ENCODE measurements around the gene COL25A1. TPM values are rescaled to one million over a fixed set of nuclear protein-coding genes. Genes with fewer than 3 reads are reported as not detected.

The COL25A1 gene
- total and polyA plus RNA-seq, 2 donors (not counting 3 experiments of a cell fraction or from before 2014, with no cell fraction given): 0.21 to 3.5 TPM

DNA sequence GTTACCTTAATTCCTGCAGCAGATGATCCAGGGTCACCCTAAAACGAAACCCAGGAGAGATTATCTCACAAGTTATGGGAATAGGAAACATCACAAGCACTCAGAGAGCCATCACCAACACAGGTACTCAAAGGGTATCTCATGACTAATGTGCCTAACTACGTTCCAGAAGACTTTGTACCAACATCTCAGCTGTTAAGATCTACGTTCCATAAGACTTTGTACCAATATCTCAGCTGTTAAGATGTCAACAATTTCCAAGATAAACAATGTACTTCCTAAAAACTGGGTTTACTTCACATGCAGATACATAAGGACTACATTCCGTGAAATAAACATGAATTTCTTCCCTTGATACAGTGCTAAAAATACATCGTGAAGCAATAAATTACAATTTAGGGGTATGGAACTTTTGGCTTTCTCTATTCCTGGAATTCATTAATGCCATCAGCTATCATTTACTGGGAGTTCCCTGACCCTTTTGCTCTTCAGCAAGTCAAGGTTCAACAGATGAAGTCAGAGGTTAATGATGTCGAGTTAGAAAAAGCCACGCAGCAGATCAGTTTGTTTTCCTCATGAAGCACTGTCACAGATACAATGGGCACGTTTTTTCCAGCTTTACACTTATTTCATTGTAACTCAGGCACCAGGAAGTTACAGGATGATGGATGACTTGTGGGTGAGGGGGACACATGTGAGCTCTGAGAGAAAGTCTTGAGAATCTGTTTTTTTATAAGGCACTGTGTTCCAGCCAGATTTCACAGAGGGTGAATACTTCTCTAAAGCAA lies 412.6 kb downstream of the COL25A1 start:
- Histone ChIP-seq H3K27ac (ENCODE audit: insufficient read depth, low read depth, low read length) (no peak overlapping the region), H3K9me1 (replicated peaks; ENCODE audit: control insufficient read depth, extremely low read depth, insufficient read depth, low read length) (no peaks in the 10 kb centered on the region), H3K4me2 (ENCODE audit: insufficient read depth, low read length) (no peak overlapping the region), H3K79me2 (ENCODE audit: control insufficient read depth, insufficient read depth, low read length) (no peaks in the 10 kb centered on the region), H4K20me1 (replicated peaks; ENCODE audit: control insufficient read depth, extremely low read depth, insufficient read depth, low read length) (no peaks in the 10 kb centered on the region), H3K9me3 (replicated peaks; ENCODE audit: control insufficient read depth, insufficient read depth, low read length) (no peaks in the 10 kb centered on the region), H3K4me3 (replicated peaks in 1 of 3; ENCODE audit: insufficient read depth in 1 of 3, low read depth in 1 of 3, low read length in 3 of 3) (no peak overlapping the region), H3K4me1 (ENCODE audit: control insufficient read depth, extremely low read depth, insufficient read depth, low read length) (peaks cover 8% of the 10 kb centered on the region), H2AFZ (ENCODE audit: low read depth, low read length) (no peak overlapping the region), H3K36me3 (ENCODE audit: control insufficient read depth in 2 of 2, extremely low read depth in 1 of 2, insufficient read depth in 2 of 2, low read length in 2 of 2) (no peaks in the 10 kb centered on the region), H3K9ac (replicated peaks; ENCODE audit: extremely low read depth, insufficient read depth, low read length) (no peak overlapping the region), H3K27me3 (ENCODE audit: control insufficient read depth in 2 of 2, insufficient read depth in 2 of 2, low read length in 2 of 2) (no peaks in the 10 kb centered on the region)
- TF ChIP-seq, protein P1, sequence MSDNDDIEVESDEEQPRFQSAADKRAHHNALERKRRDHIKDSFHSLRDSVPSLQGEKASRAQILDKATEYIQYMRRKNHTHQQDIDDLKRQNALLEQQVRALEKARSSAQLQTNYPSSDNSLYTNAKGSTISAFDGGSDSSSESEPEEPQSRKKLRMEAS (IDR thresholded peaks at IDR 0.05; ENCODE audit: insufficient read depth, insufficient read length): no peak
- TF ChIP-seq POLR2A (IDR thresholded peaks at IDR 0.05; ENCODE audit: low read depth, low read length) (no peak), GATA2 (IDR thresholded peaks at IDR 0.05; ENCODE audit: insufficient read depth, insufficient read length, low read depth, low read length) (no peak)
- no peak for FAIRE-seq
- intact Hi-C loops (cut with micrococcal nuclease): loop anchor here (1.0 kb wide), 1 partner anchor 9 kb away; no protein-coding TSS in a partner anchor
- POLR2A ChIA-PET: no interaction called here
- dilution Hi-C loops (cut with MboI; ENCODE audit: extremely low pct_ligation_motif_present, low sequenced_read_pairs): no loop called here
- BruUV-seq (replicated peaks): TSS peak; percentile 21
- DNase-seq (ENCODE audit: low read depth, low spot score): peak; percentile 53
- CTCF ChIA-PET: interaction anchor here (0.6 to 1.7 kb wide), 6 partner anchors 9 to 1408 kb away, joined by 3 to 7 read pairs (median 4); no protein-coding TSS in a partner anchor

DNA sequence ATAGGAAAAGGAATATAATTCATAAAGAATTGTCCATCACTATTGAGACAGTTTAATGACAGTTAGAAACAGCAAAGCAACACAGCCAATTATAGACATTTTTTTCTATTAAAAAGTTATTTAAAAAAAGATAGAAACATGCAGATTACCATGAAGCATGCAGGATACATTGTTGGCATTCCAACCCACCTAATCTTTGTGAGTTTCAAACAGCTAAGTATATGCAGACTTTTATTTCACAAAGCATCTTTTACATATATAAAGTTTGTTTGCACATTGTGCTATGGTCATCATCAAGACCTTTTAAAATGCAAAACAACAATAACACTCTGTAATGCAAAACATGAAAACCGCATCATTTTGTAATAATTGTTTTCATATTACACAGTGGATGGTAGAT lies 413.7 kb downstream of the COL25A1 start:
- intact Hi-C loops (cut with micrococcal nuclease): no loop called here
- Histone ChIP-seq H4K20me1 (replicated peaks; ENCODE audit: control insufficient read depth, extremely low read depth, insufficient read depth, low read length) (no peaks in the 10 kb centered on the region), H3K36me3 (ENCODE audit: control insufficient read depth in 2 of 2, extremely low read depth in 1 of 2, insufficient read depth in 2 of 2, low read length in 2 of 2) (no peaks in the 10 kb centered on the region), H3K4me3 (replicated peaks in 1 of 3; ENCODE audit: insufficient read depth in 1 of 3, low read depth in 1 of 3, low read length in 3 of 3) (no peak overlapping the region), H3K27ac (ENCODE audit: insufficient read depth, low read depth, low read length) (no peak overlapping the region), H3K79me2 (ENCODE audit: control insufficient read depth, insufficient read depth, low read length) (no peaks in the 10 kb centered on the region), H3K9ac (replicated peaks; ENCODE audit: extremely low read depth, insufficient read depth, low read length) (no peak overlapping the region), H3K4me2 (ENCODE audit: insufficient read depth, low read length) (no peak overlapping the region), H3K4me1 (ENCODE audit: control insufficient read depth, extremely low read depth, insufficient read depth, low read length) (peaks cover 13% of the 10 kb centered on the region), H3K27me3 (ENCODE audit: control insufficient read depth in 2 of 2, insufficient read depth in 2 of 2, low read length in 2 of 2) (no peaks in the 10 kb centered on the region), H2AFZ (ENCODE audit: low read depth, low read length) (no peak overlapping the region), H3K9me3 (replicated peaks; ENCODE audit: control insufficient read depth, insufficient read depth, low read length) (no peaks in the 10 kb centered on the region), H3K9me1 (replicated peaks; ENCODE audit: control insufficient read depth, extremely low read depth, insufficient read depth, low read length) (no peaks in the 10 kb centered on the region)
- ChIA-PET CTCF (no interaction called here), POLR2A (no interaction called here)
- no TSS peak for BruUV-seq (replicated peaks)
- no peak for DNase-seq (ENCODE audit: low read depth, low spot score)
- FAIRE-seq: no peak
- no peak for TF ChIP-seq EZH2 (IDR thresholded peaks at IDR 0.05; ENCODE audit: borderline replicate concordance, low read depth, low read length, severe bottlenecking)
- no peak for TF ChIP-seq JUN (IDR thresholded peaks at IDR 0.05; ENCODE audit: borderline replicate concordance, insufficient read depth, insufficient read length, low read depth)
- TF ChIP-seq POLR2AphosphoS5 (IDR thresholded peaks at IDR 0.05; ENCODE audit: insufficient read depth, low read depth, low read length): no peak
- TF ChIP-seq FOS (IDR thresholded peaks at IDR 0.05; ENCODE audit: borderline replicate concordance, insufficient read depth, low read length): no peak
- no peak for TF ChIP-seq MYC (IDR thresholded peaks at IDR 0.05; ENCODE audit: low read depth, low read length)
- TF ChIP-seq, protein P1 (IDR thresholded peaks at IDR 0.05; ENCODE audit: insufficient read depth, insufficient read length): no peak
- TF ChIP-seq POLR2A (IDR thresholded peaks at IDR 0.05; ENCODE audit: low read depth, low read length): no peak
- TF ChIP-seq GATA2 (IDR thresholded peaks at IDR 0.05; ENCODE audit: insufficient read depth, insufficient read length, low read depth, low read length): no peak
- TF ChIP-seq, protein P2, sequence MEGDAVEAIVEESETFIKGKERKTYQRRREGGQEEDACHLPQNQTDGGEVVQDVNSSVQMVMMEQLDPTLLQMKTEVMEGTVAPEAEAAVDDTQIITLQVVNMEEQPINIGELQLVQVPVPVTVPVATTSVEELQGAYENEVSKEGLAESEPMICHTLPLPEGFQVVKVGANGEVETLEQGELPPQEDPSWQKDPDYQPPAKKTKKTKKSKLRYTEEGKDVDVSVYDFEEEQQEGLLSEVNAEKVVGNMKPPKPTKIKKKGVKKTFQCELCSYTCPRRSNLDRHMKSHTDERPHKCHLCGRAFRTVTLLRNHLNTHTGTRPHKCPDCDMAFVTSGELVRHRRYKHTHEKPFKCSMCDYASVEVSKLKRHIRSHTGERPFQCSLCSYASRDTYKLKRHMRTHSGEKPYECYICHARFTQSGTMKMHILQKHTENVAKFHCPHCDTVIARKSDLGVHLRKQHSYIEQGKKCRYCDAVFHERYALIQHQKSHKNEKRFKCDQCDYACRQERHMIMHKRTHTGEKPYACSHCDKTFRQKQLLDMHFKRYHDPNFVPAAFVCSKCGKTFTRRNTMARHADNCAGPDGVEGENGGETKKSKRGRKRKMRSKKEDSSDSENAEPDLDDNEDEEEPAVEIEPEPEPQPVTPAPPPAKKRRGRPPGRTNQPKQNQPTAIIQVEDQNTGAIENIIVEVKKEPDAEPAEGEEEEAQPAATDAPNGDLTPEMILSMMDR (IDR thresholded peaks at IDR 0.05; ENCODE audit: extremely low read depth in 1 of 2, insufficient read depth in 1 of 2, low read depth in 1 of 2, low read length in 2 of 2): no peak
- dilution Hi-C loops (cut with MboI; ENCODE audit: extremely low pct_ligation_motif_present, low sequenced_read_pairs): no loop called here
